Activated CD4-positive, alpha-beta T cell treated with anti-CD3 and anti-CD28 coated beads, Interleukin-2, amount 50 U/mL, for 1 hour (primary cell): Measurements from ENCODE around the gene NEB.

Source experiments
- DNase-seq: peaks from one replicate; pipeline ENCODE4 v3.0.0-alpha.2; 2020

Gene NEB

GRCh38 chr2:151470556-151470955 lies 263.7 kb downstream of the NEB start:
- DNase-seq = no peak

- DNase-seq = no peak
Measured at GRCh38 chr2:151465771-151466170, 268.5 kb downstream of the NEB start.

GRCh38 chr2:151459358-151459757 lies 274.9 kb downstream of the NEB start:
- no peak for DNase-seq

GRCh38 chr2:151439127-151439526 lies 295.1 kb downstream of the NEB start:
- DNase-seq = no peak

- DNase-seq = no peak
Measured at GRCh38 chr2:151438506-151438905, 295.8 kb downstream of the NEB start.

- DNase-seq = no peak
Measured at GRCh38 chr2:151437630-151438029, 296.6 kb downstream of the NEB start.
